HEK293 (cell line): ENCODE data around the gene SRP19.

ENCODE experiments used
- CTCF ChIA-PET: fragments of 350-600 bp; formaldehyde crosslinking; extraction: SDS; loops from one replicate; lab custom pipeline; 2021; ENCODE audit warnings: antibody characterized with exemption; lab: Yijun Ruan, JAX
- POLR2A ChIA-PET: fragments of 300-600 bp; formaldehyde crosslinking; extraction: SDS; loops from one replicate; lab custom pipeline; 2020; ENCODE audit warnings: antibody characterized with exemption, inconsistent platforms; lab: Yijun Ruan, JAX
- H3K27ac ChIP-seq: fragments of 200-500 bp; sonication (Bioruptor generic); 2 replicates; pipeline ENCODE4 v1.5.1; 2014; ENCODE audit warnings: low read depth, low read length, control low read depth, inconsistent platforms; ENCODE audit errors: extremely low read depth
- H3K36me3 ChIP-seq, 2 experiments: fragments of 200-500 bp in 1 of 2; sonication (Bioruptor generic) in 1 of 2; 1 replicate in 1 of 2; 2 replicates in 1 of 2; pipeline ENCODE4 v1.5.1; 2014 to 2017; ENCODE audit warnings: inconsistent platforms in 2 of 2, low read length in 2 of 2; ENCODE audit not compliant: control insufficient read depth in 2 of 2, insufficient read depth in 1 of 2
- H3K4me1 ChIP-seq: fragments of 200-500 bp; sonication (Bioruptor generic); 2 replicates; pipeline ENCODE4 v1.5.1; 2014; ENCODE audit warnings: mild to moderate bottlenecking, low read length, inconsistent platforms; ENCODE audit not compliant: control insufficient read depth, insufficient read depth
- H3K4me3 ChIP-seq: 2 replicates; pipeline ENCODE4 v1.5.1; 2011; ENCODE audit warnings: low read depth, mild to moderate bottlenecking, control low read depth, low read length, moderate library complexity
- H3K9me3 ChIP-seq: fragments of 200-500 bp; sonication (Bioruptor generic); 2 replicates; pipeline ENCODE4 v1.5.1; 2014; ENCODE audit warnings: low read depth, low read length, inconsistent platforms; ENCODE audit not compliant: control insufficient read depth, insufficient read depth
- KLF16 ChIP-seq: fragments of 450-650 bp; formaldehyde crosslinking; IDR thresholded peaks from 2 replicates; pipeline ENCODE4 v1.5.1; 2017; ENCODE audit warnings: missing biosample characterization, missing genetic modification characterization
- PBX3 ChIP-seq: sonication (generic); formaldehyde crosslinking; IDR thresholded peaks from 2 replicates; pipeline ENCODE4 v1.8.1; 2022; ENCODE audit warnings: mild to moderate bottlenecking, moderate library complexity, missing genetic modification reagents
- SP2 ChIP-seq: fragments of 450-650 bp; formaldehyde crosslinking; IDR thresholded peaks from 2 replicates; pipeline ENCODE4 v1.5.1; 2016; ENCODE audit warnings: missing biosample characterization, missing genetic modification characterization
- SP3 ChIP-seq: fragments of 450-650 bp; formaldehyde crosslinking; IDR thresholded peaks from 2 replicates; pipeline ENCODE4 v1.5.1; 2016; ENCODE audit warnings: missing biosample characterization, missing genetic modification characterization
- TRIM28 ChIP-seq: IDR thresholded peaks from 2 replicates; pipeline ENCODE4 v1.6.1; 2011; ENCODE audit warnings: low read length, control low read depth, borderline replicate concordance
- ZBTB26 ChIP-seq: fragments of 450-650 bp; formaldehyde crosslinking; optimal IDR thresholded peaks from 2 replicates; pipeline ENCODE3; 2016; ENCODE audit warnings: missing biosample characterization, mild to moderate bottlenecking, missing genetic modification characterization
- ZBTB48 ChIP-seq: fragments of 450-650 bp; formaldehyde crosslinking; IDR thresholded peaks from 2 replicates; pipeline ENCODE4 v1.5.1; 2016; ENCODE audit warnings: missing biosample characterization, missing genetic modification characterization
- ZNF10 ChIP-seq: fragments of 450-650 bp; formaldehyde crosslinking; IDR thresholded peaks from 2 replicates; pipeline ENCODE4 v1.5.1; 2017; ENCODE audit warnings: missing biosample characterization, missing genetic modification characterization
- ZNF121 ChIP-seq: fragments of 450-650 bp; formaldehyde crosslinking; IDR thresholded peaks from 2 replicates; pipeline ENCODE4 v1.5.1; 2016; ENCODE audit warnings: missing biosample characterization, missing genetic modification characterization
- ZNF211 ChIP-seq: fragments of 450-650 bp; formaldehyde crosslinking; IDR thresholded peaks from 2 replicates; pipeline ENCODE4 v1.5.1; 2016; ENCODE audit warnings: low read depth, missing biosample characterization, missing genetic modification characterization
- ZNF335 ChIP-seq: fragments of 450-650 bp; formaldehyde crosslinking; conservative IDR thresholded peaks from 2 replicates; pipeline ENCODE4 v1.5.1; 2016; ENCODE audit warnings: missing biosample characterization, missing genetic modification characterization
- ZNF354C ChIP-seq: fragments of 450-650 bp; formaldehyde crosslinking; IDR thresholded peaks from 2 replicates; pipeline ENCODE4 v1.5.1; 2016; ENCODE audit warnings: missing biosample characterization, missing genetic modification characterization, low read depth, borderline replicate concordance
- ZNF37A ChIP-seq: fragments of 450-650 bp; IDR thresholded peaks from 2 replicates; pipeline ENCODE4 v1.5.1; 2018; ENCODE audit warnings: missing biosample characterization, missing genetic modification characterization
- ZNF513 ChIP-seq: fragments of 450-650 bp; IDR thresholded peaks from 2 replicates; pipeline ENCODE4 v1.5.1; 2018; ENCODE audit warnings: missing biosample characterization, missing genetic modification characterization
- ZNF518A ChIP-seq: fragments of 450-650 bp; formaldehyde crosslinking; conservative IDR thresholded peaks from 2 replicates; pipeline ENCODE4 v1.5.1; 2016; ENCODE audit warnings: low read depth, missing biosample characterization, missing genetic modification characterization
- ZNF560 ChIP-seq: fragments of 450-650 bp; formaldehyde crosslinking; IDR thresholded peaks from 2 replicates; pipeline ENCODE4 v1.5.1; 2017; ENCODE audit warnings: missing biosample characterization, missing genetic modification characterization, borderline replicate concordance
- ZNF623 ChIP-seq: fragments of 450-650 bp; formaldehyde crosslinking; IDR thresholded peaks from 2 replicates; pipeline ENCODE4 v1.5.1; 2016; ENCODE audit warnings: missing biosample characterization, missing genetic modification characterization
- ZNF658 ChIP-seq: fragments of 450-650 bp; formaldehyde crosslinking; IDR thresholded peaks from 2 replicates; pipeline ENCODE4; 2016; ENCODE audit warnings: missing biosample characterization, missing genetic modification characterization
- ZNF792 ChIP-seq: fragments of 450-650 bp; formaldehyde crosslinking; IDR thresholded peaks from 2 replicates; pipeline ENCODE4 v1.5.1; 2016; ENCODE audit warnings: missing biosample characterization, missing genetic modification characterization
- ZSCAN5A ChIP-seq: fragments of 450-650 bp; formaldehyde crosslinking; IDR thresholded peaks from 2 replicates; pipeline ENCODE4 v1.5.1; 2016; ENCODE audit warnings: missing biosample characterization, missing genetic modification characterization
- TF ChIP-seq, protein P1 (sequence below): fragments of 450-650 bp; formaldehyde crosslinking; IDR thresholded peaks from 2 replicates; pipeline ENCODE4 v1.5.1; 2016; ENCODE audit warnings: missing biosample characterization, missing genetic modification characterization
- TF ChIP-seq, protein P2 (sequence below): fragments of 450-650 bp; formaldehyde crosslinking; IDR thresholded peaks from 2 replicates; pipeline ENCODE4 v1.5.1; 2016; ENCODE audit warnings: missing biosample characterization, missing genetic modification characterization

Gene SRP19

GRCh38 chr5:112862085-112862484, 998 bp downstream of the SRP19 start:
- Histone ChIP-seq H3K27ac (no peak overlapping the region; the same call in 1 of the 2 replicates), H3K4me1 (peaks cover 14% of the 10 kb centered on the region), H3K36me3 (peaks cover 32 to 46% of the 10 kb centered on the region in 2 experiments), H3K9me3 (no peaks in the 10 kb centered on the region), H3K4me3 (peak overlapping the region; percentile 63)
- peak; percentile 39 for TF ChIP-seq SP2 (tag by site-specific recombination)
- TF ChIP-seq ZNF10 (tag by site-specific recombination): no peak
- POLR2A ChIA-PET: no interaction called here
- CTCF ChIA-PET: interaction anchor here (0.5 kb wide), 1 partner anchor 647 kb away, joined by 3 read pairs; no protein-coding TSS in a partner anchor

- H3K4me1 ChIP-seq: peaks cover 14% of the 10 kb centered on the region
- H3K4me3 ChIP-seq: no peak overlapping the region
- POLR2A ChIA-PET: no interaction called here
- no peaks in the 10 kb centered on the region for H3K9me3 ChIP-seq
- peaks cover 46 to 61% of the 10 kb centered on the region in 2 experiments for H3K36me3 ChIP-seq
- CTCF ChIA-PET: interaction anchor here (1.4 kb wide), 1 partner anchor 15 kb away, joined by 6 read pairs; no protein-coding TSS in a partner anchor
- H3K27ac ChIP-seq: no peak overlapping the region
- TF ChIP-seq ZNF354C (no peak), ZNF513 (tag by site-specific recombination) (no peak), ZSCAN5A (tag by site-specific recombination) (no peak), ZBTB26 (tag by site-specific recombination) (no peak), TRIM28 (no peak), SP3 (tag by site-specific recombination) (no peak), ZNF518A (no peak), ZNF335 (tag by site-specific recombination) (no peak), ZNF37A (tag by site-specific recombination) (no peak), ZNF10 (tag by site-specific recombination) (no peak), ZNF792 (tag by site-specific recombination) (no peak), ZBTB48 (no peak), PBX3 (CRISPR knock-in tag) (no peak), ZNF121 (tag by site-specific recombination) (no peak), ZNF658 (no peak), ZNF211 (no peak), KLF16 (no peak), ZNF560 (no peak), ZNF623 (no peak)
- TF ChIP-seq, protein P1, sequence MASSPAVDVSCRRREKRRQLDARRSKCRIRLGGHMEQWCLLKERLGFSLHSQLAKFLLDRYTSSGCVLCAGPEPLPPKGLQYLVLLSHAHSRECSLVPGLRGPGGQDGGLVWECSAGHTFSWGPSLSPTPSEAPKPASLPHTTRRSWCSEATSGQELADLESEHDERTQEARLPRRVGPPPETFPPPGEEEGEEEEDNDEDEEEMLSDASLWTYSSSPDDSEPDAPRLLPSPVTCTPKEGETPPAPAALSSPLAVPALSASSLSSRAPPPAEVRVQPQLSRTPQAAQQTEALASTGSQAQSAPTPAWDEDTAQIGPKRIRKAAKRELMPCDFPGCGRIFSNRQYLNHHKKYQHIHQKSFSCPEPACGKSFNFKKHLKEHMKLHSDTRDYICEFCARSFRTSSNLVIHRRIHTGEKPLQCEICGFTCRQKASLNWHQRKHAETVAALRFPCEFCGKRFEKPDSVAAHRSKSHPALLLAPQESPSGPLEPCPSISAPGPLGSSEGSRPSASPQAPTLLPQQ: no peak
- TF ChIP-seq, protein P2, sequence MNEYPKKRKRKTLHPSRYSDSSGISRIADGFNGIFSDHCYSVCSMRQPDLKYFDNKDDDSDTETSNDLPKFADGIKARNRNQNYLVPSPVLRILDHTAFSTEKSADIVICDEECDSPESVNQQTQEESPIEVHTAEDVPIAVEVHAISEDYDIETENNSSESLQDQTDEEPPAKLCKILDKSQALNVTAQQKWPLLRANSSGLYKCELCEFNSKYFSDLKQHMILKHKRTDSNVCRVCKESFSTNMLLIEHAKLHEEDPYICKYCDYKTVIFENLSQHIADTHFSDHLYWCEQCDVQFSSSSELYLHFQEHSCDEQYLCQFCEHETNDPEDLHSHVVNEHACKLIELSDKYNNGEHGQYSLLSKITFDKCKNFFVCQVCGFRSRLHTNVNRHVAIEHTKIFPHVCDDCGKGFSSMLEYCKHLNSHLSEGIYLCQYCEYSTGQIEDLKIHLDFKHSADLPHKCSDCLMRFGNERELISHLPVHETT: no peak
Measured at GRCh38 chr5:112863549-112863948, 2.5 kb downstream of the SRP19 start.
